Tibial nerve (tissue), 4 donors: ENCODE results near the gene RHOXF2.

Source experiments
- CTCF ChIP-seq, 5 experiments: fragments of 200-600 bp in 3 of 5; fragments of 450-650 bp in 2 of 5; sonication (generic) in 3 of 5; IDR thresholded peaks; one replicate each; pipeline ENCODE4 v1.5.1; 2016 to 2019; ENCODE audit warnings: antibody characterized with exemption in 5 of 5, mild to moderate bottlenecking in 3 of 5, moderate library complexity in 2 of 5
- EP300 ChIP-seq, 2 donors: sonication (generic); formaldehyde crosslinking; IDR thresholded peaks; one replicate each; pipeline ENCODE4 v1.6.1; 2017; ENCODE audit warnings: antibody characterized with exemption in 2 of 2, mild to moderate bottlenecking in 1 of 2
- POLR2A ChIP-seq, 2 donors: fragments of 450-650 bp; IDR thresholded peaks; one replicate each; pipeline ENCODE4 v1.6.1; 2017; ENCODE audit warnings: antibody characterized with exemption in 2 of 2, mild to moderate bottlenecking in 2 of 2, moderate library complexity in 2 of 2

DNA sequence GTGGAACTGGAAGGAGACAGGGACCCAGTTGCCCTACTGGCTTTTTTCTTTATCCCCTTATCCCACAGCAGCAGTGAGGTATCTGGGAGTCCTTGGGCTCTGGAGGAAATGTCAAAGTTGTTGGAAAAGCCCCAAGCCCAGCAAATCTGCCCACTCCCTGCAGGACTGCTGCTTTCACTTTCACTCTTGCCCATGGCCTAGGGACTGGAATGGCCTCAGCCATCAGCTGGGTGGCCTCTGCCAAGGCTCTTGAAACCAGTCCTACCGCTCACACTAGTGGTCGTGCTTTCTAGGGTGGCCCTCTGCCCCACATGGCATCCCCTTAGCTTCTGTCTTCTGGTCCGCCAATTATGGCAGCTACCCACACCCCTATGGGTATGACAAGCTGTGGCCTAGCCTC lies 33.0 kb upstream of the RHOXF2 start:
- TF ChIP-seq CTCF (IDR thresholded peaks at IDR 0.05) = no peak
- no peak for TF ChIP-seq POLR2A (IDR thresholded peaks at IDR 0.05)
- TF ChIP-seq EP300 (IDR thresholded peaks at IDR 0.05) = no peak
